ENCODE measurements around the gene SLC15A1. TPM values are rescaled to one million over a fixed set of nuclear protein-coding genes. Genes with fewer than 3 reads are reported as not detected.

SLC15A1 gene
- total RNA-seq, 4 donors from 2014 or later, result 0.97 to 2.1 TPM; not detected in 2

DNA sequence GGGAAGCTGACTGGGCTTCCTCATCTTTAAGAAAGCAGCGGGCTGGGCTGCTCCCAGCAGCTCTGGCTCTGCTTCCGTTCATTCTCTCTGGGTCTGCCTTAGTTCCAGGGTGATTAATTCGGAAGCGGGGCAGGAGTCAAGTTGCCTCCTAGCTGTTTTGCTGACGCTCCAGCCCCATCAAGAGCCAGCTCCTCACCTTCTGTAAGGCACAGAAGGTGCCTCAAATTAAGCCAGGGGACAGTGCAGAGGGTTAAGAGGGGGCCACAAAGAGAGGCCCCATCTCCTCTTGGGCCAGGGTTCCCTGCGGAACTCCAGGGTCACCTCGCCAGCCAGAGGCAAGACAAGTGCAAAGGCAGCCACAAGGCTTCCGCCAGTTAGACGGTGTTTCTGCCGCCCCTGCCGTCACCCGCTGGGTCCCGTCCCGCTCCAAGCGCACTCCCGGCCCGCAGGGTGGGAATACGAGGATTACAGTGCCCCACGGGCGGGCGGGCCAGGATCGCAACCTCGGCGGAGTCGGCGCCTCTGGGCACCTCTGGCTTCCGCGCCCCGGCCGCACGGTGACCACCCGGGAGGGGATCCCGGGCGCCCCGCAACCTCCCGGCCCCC, 508 bp downstream of the SLC15A1 start:
- H3K9me3 ChIP-seq, result no peaks in the 10 kb centered on the region
- H3K36me3 ChIP-seq, result no peaks in the 10 kb centered on the region
- no peak overlapping the region for H3K27ac ChIP-seq
- intact Hi-C loops (cut with DNase I; ENCODE audit: low total_unique reads), result no loop called here
- peaks cover 0 to 8% of the 10 kb centered on the region in 2 donors for H3K4me1 ChIP-seq
- no peak for TF ChIP-seq POLR2A (IDR thresholded peaks at IDR 0.05)
- TF ChIP-seq, protein P1, sequence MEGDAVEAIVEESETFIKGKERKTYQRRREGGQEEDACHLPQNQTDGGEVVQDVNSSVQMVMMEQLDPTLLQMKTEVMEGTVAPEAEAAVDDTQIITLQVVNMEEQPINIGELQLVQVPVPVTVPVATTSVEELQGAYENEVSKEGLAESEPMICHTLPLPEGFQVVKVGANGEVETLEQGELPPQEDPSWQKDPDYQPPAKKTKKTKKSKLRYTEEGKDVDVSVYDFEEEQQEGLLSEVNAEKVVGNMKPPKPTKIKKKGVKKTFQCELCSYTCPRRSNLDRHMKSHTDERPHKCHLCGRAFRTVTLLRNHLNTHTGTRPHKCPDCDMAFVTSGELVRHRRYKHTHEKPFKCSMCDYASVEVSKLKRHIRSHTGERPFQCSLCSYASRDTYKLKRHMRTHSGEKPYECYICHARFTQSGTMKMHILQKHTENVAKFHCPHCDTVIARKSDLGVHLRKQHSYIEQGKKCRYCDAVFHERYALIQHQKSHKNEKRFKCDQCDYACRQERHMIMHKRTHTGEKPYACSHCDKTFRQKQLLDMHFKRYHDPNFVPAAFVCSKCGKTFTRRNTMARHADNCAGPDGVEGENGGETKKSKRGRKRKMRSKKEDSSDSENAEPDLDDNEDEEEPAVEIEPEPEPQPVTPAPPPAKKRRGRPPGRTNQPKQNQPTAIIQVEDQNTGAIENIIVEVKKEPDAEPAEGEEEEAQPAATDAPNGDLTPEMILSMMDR (IDR thresholded peaks at IDR 0.05), result no peak
- no peak for DNase-seq
- peak overlapping the region in 1 of 2 donors; percentile 6 for H3K4me3 ChIP-seq
- peaks cover 0 to 16% of the 10 kb centered on the region in 2 donors for H3K27me3 ChIP-seq

DNA sequence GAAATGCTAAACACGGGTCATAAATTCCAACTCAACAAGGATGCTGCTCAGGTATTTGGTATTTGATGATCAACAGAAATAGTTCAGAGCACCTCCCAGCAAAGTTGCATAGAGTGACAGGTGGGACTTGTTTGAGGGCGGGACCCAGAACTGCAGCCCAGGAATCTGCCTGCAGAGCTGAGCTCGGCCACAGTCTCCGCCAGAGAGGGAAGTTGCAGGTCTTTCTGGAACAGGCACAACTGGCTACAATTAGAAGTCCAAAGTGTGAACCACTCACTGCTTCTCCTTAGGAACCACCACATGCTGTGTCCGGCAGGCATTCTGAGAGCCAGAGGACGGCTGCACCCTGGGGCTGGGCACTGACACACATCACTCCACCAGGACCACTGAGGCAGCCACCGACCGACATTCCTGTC, 1.1 kb downstream of the SLC15A1 start:
- H3K27me3 ChIP-seq, result peaks cover 0 to 16% of the 10 kb centered on the region in 2 donors
- no peak overlapping the region for H3K4me3 ChIP-seq
- TF ChIP-seq, protein P1 (IDR thresholded peaks at IDR 0.05), result no peak
- no peak for TF ChIP-seq POLR2A (IDR thresholded peaks at IDR 0.05)
- H3K36me3 ChIP-seq, result no peaks in the 10 kb centered on the region
- H3K9me3 ChIP-seq, result no peaks in the 10 kb centered on the region
- intact Hi-C loops (cut with DNase I; ENCODE audit: low total_unique reads), result no loop called here
- no peak overlapping the region for H3K27ac ChIP-seq
- H3K4me1 ChIP-seq, result peaks cover 0 to 8% of the 10 kb centered on the region in 2 donors
- DNase-seq, result no peak

GRCh38 chr13:98749501-98749900, 3.0 kb downstream of the SLC15A1 start:
- Histone ChIP-seq H3K4me1 (peaks cover 0 to 8% of the 10 kb centered on the region in 2 donors), H3K27me3 (peaks cover 0 to 16% of the 10 kb centered on the region in 2 donors), H3K36me3 (no peaks in the 10 kb centered on the region), H3K9me3 (no peaks in the 10 kb centered on the region), H3K4me3 (no peak overlapping the region), H3K27ac (no peak overlapping the region)
- DNase-seq, result no peak
- intact Hi-C loops (cut with DNase I; ENCODE audit: low total_unique reads), result no loop called here
- TF ChIP-seq POLR2A (IDR thresholded peaks at IDR 0.05), result no peak
- TF ChIP-seq, protein P1 (IDR thresholded peaks at IDR 0.05), result no peak

DNA sequence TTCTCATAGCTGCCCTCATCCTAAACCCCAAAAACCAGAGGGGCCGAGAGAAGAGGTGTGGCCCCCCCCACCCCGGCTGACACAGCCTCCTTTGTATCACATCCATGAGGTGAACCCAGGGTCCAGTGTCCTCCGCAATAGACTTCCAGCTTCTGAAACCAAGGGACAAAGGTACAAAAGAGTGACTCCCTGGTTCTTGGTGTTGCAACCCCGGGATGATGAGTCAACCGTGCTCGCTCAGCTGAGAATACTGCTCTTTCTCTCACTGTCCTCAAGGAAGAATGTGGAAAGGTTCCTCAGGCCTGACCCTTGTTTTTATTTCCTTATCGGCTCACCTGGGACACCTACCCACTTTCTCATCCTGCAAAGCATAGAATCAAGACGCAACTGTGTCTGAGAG, 5.5 kb downstream of the SLC15A1 start:
- H3K27me3 ChIP-seq, result peaks cover 0 to 7% of the 10 kb centered on the region in 2 donors
- no peaks in the 10 kb centered on the region for H3K9me3 ChIP-seq
- TF ChIP-seq POLR2A (IDR thresholded peaks at IDR 0.05), result no peak
- TF ChIP-seq, protein P1 (IDR thresholded peaks at IDR 0.05), result no peak
- no peak overlapping the region for H3K27ac ChIP-seq
- intact Hi-C loops (cut with DNase I; ENCODE audit: low total_unique reads), result no loop called here
- H3K36me3 ChIP-seq, result no peaks in the 10 kb centered on the region
- H3K4me1 ChIP-seq, result peaks cover 0 to 1% of the 10 kb centered on the region in 2 donors
- DNase-seq, result no peak
- H3K4me3 ChIP-seq, result no peak overlapping the region

DNA sequence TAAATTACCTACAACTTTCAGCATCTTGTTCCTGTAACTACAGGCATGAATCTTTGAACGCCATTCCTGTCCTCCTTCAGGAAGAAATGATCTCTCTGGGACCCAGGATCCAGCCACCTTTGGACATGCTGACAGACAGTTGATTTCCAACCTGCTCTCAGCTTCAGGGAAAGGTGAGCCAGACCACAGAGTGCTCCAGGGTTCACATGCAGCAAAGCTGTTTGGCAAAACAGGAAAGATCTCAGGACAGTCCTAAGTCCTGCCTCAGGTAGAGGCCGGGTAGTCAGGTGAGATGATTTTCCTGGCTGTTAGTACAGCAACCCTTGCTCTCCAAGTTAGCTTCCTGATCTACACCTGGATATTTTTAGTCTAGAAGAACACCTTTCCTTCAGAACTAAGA, 9.1 kb downstream of the SLC15A1 start:
- H3K9me3 ChIP-seq, result no peaks in the 10 kb centered on the region
- H3K36me3 ChIP-seq, result no peaks in the 10 kb centered on the region
- intact Hi-C loops (cut with DNase I; ENCODE audit: low total_unique reads), result no loop called here
- DNase-seq, result no peak
- no peaks in the 10 kb centered on the region for H3K4me1 ChIP-seq
- TF ChIP-seq, protein P1 (IDR thresholded peaks at IDR 0.05), result no peak
- no peak for TF ChIP-seq POLR2A (IDR thresholded peaks at IDR 0.05)
- no peak overlapping the region for H3K27ac ChIP-seq
- no peak overlapping the region for H3K4me3 ChIP-seq
- H3K27me3 ChIP-seq, result no peaks in the 10 kb centered on the region

Measured in uterus (tissue), 4 donors.